GM10266 (cell line): ENCODE measurements around the gene UGT1A5.

Experiments used
- DNase-seq: peaks from one replicate; pipeline ENCODE4 v3.0.0; 2012; ENCODE audit errors: extremely low spot score
- TF ChIP-seq, protein P1 (sequence below): IDR thresholded peaks from 2 replicates; pipeline ENCODE4 v1.5.1; 2012; ENCODE audit warnings: mild to moderate bottlenecking, low read depth; ENCODE audit not compliant: control insufficient read depth, insufficient read depth; ENCODE audit errors: missing control alignments

Gene UGT1A5

DNA sequence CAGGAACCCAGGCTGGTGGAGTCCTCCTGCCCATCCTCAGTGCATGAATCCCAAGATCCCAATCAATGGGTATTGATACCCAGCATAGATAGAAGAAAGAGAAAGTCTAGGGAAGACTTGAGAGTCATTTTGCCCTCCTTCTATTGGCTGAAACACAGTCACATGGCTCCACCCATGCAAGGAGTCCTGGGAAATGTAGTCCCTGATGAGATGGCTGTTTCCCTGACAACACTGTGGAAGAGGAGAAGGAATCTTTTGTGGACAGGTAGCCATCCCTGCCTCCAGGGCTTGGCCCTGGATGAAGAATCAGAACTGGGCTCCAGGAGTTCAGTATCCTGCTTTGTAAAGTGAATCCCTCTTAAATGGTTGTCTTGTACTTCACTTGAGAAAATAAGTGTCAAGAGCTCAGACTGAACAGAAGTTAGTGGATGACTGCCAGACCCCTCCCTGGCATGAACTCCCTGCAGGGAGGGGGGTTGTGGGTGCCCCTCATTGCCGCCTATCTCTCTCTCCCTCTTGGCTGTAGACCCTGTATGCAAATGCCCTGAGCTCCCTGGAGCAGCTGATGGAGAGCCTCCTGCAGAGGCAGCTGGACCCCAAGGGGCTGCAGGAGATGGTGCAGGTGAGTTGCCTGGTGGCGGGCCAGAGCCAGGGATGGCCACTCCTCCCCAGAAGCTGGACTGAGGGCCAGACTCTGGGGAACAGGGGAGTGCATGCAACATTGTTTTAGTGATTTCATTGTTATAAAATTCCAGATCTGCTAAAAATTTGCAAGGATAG lies 101.5 kb downstream of the UGT1A5 start:
- DNase-seq, result no peak

DNA sequence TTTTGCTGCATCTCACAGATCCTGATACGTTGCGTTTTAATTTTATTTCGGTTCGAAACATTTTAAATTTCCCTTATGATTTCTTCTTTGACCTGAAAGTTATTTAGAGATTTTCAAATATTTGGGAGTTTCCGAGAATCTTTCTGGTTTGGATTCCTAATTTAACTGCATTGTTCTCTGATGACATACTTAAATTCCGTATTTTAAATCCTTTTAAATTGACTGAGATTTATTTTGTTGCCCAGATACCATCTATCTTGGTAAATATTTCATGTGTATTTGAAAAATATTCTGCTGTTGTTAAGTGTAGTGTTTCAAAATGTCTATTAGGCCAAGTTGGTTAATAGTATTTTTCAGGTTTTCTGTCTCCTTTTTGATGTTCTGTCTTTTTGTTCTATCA lies 103.2 kb downstream of the UGT1A5 start:
- DNase-seq, result no peak
- TF ChIP-seq, protein P1, sequence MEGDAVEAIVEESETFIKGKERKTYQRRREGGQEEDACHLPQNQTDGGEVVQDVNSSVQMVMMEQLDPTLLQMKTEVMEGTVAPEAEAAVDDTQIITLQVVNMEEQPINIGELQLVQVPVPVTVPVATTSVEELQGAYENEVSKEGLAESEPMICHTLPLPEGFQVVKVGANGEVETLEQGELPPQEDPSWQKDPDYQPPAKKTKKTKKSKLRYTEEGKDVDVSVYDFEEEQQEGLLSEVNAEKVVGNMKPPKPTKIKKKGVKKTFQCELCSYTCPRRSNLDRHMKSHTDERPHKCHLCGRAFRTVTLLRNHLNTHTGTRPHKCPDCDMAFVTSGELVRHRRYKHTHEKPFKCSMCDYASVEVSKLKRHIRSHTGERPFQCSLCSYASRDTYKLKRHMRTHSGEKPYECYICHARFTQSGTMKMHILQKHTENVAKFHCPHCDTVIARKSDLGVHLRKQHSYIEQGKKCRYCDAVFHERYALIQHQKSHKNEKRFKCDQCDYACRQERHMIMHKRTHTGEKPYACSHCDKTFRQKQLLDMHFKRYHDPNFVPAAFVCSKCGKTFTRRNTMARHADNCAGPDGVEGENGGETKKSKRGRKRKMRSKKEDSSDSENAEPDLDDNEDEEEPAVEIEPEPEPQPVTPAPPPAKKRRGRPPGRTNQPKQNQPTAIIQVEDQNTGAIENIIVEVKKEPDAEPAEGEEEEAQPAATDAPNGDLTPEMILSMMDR, result no peak

More for the DNA sequence above, 101.5 kb downstream of the UGT1A5 start:
- TF ChIP-seq, protein P1, result no peak

DNA sequence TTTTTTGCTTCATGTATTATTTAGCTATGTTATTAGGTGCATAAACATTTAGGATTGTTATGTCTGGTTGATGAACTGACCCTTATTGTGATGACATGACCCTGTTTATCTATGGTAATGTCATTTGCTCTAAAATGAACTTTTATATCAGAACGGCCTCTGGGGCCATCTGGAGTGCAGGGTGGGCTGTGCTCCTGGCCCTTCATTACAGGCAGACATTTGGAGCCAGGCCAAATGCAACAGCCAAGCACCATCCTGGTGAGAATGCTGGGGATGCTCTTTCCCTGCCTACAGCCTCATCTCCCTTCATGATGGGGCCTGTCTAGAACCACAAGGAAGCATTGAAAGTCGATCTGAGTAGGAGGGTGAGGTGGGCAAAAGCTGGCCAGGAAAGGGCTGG lies 103.6 kb downstream of the UGT1A5 start:
- TF ChIP-seq, protein P1, result no peak
- no peak for DNase-seq

DNA sequence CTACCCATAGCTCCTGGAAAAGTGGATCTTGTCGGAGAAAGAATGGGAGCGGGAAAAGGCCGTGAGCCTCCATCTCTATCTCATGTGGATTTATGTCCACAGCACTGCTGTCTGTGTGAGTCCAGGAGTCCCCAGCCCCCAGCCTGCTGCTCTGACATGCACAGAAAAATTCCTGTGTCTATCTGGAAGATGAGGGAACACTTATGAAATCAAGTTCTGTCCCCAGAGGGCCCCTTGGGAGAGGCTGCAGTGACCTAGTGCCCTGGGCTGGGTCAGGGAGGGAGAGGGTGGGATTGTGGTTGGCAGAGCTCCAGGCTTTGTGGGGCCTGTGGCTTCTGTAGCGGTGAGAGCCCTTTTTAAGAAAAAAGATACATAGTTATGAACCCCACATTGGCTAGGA lies 104.1 kb downstream of the UGT1A5 start:
- TF ChIP-seq, protein P1, result no peak
- DNase-seq, result no peak

DNA sequence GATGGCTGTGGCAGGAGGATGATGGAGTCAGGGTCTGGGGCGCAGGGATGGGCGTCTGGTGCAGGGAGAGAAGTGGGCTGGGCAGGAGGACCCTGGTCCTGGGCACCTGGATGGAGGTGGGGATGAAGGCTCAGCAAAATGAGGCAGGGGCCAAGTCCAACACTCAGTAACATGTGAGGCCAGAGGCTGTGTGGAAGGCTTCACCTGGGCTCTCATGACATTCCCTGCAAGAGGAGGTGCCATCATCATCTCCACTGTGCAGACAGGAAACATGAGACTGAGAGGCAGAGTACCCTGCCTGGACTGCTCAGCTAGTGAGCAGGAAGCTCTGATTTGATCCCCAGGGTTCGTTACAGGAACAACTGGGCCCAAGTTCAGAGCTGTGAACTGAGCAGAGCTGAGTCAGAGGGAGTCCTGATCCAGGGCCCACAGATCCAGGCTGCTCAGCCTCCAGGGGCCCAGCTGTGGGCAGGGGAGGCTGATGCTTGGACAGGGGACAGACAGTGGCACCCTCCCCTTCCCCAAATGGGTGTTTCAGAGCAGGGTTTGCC lies 104.7 kb downstream of the UGT1A5 start:
- no peak for DNase-seq
- TF ChIP-seq, protein P1, result no peak

DNA sequence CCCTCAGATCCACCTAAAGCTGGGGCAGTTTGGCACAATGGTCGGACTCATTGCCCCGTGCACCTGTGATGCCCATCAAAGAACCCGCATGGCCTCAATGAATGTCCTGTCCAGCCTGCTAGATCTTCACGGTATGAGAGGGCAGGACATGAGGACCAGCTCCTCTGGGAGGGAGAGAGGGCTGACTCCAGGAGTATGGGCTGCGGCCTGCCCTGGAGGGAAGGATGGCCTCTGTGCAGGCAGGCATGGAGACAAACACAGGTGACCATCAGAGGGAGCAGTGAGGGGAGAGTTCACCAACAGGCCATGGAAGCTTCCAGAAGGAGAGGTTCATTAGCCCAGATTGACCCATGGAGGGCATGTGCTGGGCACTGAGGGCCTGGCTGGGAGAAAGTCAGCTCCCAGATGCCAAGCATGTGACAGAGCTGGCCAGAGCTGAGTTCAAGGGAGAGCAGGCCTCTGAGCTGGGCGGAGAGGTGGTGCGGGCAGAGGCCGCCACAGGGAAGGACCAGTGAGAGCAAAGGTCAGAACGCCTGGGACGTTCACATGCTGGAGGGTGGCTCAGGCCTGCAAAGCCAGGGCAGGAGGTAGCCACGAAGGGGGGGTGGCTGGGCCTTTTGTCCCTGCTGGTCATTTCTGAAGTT lies 105.4 kb downstream of the UGT1A5 start:
- TF ChIP-seq, protein P1, result no peak
- no peak for DNase-seq
